GM18499 (cell line): ENCODE data around the gene CNST.

Source experiments
- ATAC-seq: cut with Tn5 transposase; IDR thresholded peaks from one replicate; pipeline ENCODE4 v1.9.1; 2021; ENCODE audit warnings: moderate number of reproducible peaks; ENCODE audit not compliant: insufficient read depth, unreplicated experiment

CNST gene, protein sequence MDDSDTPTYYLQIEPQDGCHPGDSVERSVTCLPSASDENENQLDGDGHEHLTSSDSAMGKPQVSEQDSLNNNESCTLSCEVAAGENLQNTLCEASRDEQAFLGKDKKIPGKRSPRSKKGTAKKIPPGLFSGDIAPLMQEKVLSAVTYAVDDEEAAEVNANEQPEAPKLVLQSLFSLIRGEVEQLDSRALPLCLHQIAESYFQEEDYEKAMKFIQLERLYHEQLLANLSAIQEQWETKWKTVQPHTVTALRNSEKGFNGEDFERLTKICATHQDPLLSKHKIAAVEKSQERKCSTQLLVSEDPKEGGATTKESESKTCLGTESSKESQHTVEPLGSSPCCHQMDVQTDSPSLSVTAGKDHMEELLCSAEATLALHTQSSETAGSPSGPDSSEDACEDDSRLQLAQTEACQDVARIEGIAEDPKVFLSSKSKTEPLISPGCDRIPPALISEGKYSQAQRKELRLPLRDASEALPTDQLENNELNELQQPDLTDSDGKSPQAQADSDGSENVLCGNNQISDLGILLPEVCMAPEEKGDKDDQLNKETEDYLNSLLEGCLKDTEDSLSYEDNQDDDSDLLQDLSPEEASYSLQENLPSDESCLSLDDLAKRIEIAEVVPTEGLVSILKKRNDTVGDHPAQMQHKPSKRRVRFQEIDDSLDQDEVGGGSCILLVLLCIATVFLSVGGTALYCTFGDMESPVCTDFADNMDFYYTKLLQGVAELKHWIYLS

DNA sequence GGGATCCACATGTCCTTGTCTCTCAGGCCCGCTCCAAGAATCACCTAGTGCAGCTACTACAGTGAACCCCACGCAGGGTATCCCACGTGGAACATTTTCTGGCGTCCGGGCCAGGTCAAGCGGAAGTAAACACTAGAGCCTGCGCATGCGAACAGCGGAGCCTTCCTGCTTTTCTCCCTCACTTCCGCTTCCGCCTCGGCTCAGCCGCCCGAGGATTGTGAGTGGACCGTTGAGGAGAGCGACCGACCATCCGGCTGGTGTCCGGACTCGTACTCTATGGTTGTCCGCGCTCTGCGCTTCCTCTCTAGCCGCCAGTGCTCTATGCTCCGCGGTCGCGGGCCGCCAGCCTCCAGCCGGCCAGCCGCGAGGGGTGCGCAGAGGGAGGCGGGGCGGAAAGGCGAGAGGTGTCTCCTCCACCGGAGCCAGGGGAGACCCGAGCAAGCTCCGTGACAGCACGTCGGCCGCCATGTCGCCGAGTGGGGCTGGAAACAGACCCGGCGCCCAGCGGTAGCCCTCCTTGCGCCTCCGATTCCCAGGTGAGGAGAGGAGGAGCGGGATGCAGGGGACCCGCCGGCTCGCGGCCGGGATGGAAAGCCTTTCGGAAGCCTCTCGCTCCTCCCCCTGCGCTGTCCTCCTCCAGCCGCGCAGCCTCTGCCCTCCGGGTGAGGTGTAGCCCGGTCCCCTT lies at the start of gene CNST, which contains the start of gene TFB2M:
Gene CNST (plus strand): TSS at position 329 of the 685 bp plus-strand sequence. CDS start 25,107 bp downstream, outside the sequence.
Gene TFB2M (minus strand): TSS at position 134 of the 685 bp plus-strand sequence. CDS start 123 bp downstream, at position 11.
- peak; percentile 91 for ATAC-seq

GRCh38 chr1:246517391-246517790 lies 48.9 kb upstream of the CNST start:
- no peak for ATAC-seq

GRCh38 chr1:246518456-246519205 lies 47.6 kb upstream of the CNST start:
- ATAC-seq = no peak

DNA sequence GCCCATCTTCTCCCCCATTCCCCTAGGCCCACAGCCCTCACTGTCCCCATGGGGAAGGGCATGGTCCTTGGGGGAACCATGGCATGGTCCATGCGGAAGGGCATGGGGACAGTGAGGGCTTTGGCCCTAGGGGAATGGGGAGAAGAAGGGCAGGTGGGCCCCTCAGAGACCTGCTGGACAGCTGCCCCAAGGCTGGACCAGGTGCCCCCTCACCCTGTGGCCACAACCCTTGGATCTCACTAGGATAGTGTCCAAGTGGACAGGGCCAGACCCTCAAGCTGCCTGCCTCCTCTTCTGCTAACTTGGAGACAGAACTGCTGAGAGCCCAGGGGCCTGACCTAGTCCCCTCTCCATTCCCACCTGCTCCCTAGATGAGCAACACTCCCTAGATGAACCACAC lies 46.7 kb upstream of the CNST start:
- no peak for ATAC-seq

DNA sequence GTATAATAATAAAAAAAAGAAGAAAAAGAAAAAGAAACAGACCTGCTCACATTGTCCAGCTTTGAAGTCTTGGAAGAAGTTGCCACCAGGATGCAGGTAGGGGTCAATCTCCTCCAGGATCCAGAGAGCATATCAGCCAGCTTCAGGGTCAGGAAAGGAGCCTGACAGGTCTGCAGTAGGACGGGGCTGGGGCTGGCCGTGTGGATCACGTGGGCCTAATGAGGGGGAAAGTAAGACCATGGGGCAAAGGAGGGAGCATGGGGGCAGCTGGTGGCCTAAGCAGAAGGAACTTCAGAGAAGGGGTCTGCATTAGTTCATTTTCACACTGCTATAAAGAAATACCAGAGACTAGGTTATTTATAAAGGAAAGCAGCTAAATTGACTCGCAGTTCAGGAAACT lies 39.9 kb upstream of the CNST start:
- no peak for ATAC-seq

- ATAC-seq = no peak
Observed at GRCh38 chr1:246526915-246527314, 39.3 kb upstream of the CNST start.

- no peak for ATAC-seq
Observed at GRCh38 chr1:246527402-246528088, 38.7 kb upstream of the CNST start.

DNA sequence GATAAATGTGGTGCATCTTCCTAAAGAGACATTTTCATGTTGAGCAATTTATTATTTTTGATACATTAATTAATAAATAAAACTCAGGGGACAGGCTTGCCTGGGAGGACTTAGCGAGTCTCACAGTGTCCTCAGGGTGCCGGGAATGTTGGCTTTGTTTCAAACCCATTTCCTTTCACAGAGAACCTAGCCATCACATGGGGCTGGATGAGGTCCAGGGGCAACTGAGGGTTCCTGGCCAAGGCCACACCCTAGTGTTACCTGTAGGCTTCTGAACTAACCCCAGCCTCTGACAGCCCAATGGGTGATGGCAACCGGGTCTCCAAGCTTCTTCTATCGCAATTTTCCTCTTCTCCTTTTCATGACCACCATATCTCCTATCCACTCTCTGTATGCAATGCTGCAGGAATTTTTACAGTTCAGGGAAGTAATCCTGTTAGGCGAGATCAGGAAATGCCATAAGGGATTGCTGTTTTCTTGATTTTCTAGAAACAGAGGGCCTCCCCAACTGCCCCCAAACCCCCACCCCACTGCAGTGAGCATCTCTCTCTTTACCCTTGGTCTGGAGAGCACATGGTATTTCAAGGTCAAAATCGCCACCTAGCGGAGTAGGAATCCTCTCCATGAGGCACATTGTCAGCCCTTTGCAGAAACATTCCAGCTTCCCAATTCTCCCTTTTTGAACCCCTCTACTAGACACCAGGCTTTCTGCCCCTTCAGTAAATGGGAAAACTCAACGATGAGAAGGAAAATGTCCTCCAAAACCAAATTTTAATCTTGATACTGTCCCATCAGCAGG lies 37.1 kb upstream of the CNST start:
- no peak for ATAC-seq

GRCh38 chr1:246530482-246530881 lies 35.8 kb upstream of the CNST start:
- ATAC-seq = no peak

DNA sequence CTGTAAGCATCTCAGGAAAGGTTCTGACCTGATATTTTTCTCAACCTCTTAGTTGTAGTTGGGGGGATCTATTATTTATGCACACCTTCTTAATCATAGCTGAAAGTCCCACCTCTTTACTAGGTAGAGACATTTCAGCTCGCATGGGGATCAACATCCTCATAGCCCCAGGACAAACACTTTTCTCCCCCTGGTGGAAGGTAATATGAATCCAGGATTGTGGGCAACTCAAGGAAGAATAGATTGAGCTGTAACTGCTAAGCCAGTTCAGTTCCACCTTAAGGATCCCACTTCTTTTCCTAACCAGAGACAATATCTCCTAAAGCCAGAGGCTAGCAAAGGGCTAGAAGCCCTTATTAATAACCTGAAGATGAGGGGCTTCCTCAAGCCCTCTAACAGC lies 33.7 kb upstream of the CNST start:
- no peak for ATAC-seq

GRCh38 chr1:246533371-246533905 lies 32.8 kb upstream of the CNST start:
- no peak for ATAC-seq

GRCh38 chr1:246534114-246534513 lies 32.1 kb upstream of the CNST start:
- no peak for ATAC-seq

- no peak for ATAC-seq
Observed at GRCh38 chr1:246537441-246537840, 28.8 kb upstream of the CNST start.

- ATAC-seq = no peak
Observed at GRCh38 chr1:246537887-246538286, 28.4 kb upstream of the CNST start.

- ATAC-seq = no peak
Observed at GRCh38 chr1:246540738-246541491, 25.3 kb upstream of the CNST start.

- ATAC-seq = no peak
Observed at GRCh38 chr1:246544001-246544400, 22.3 kb upstream of the CNST start.

DNA sequence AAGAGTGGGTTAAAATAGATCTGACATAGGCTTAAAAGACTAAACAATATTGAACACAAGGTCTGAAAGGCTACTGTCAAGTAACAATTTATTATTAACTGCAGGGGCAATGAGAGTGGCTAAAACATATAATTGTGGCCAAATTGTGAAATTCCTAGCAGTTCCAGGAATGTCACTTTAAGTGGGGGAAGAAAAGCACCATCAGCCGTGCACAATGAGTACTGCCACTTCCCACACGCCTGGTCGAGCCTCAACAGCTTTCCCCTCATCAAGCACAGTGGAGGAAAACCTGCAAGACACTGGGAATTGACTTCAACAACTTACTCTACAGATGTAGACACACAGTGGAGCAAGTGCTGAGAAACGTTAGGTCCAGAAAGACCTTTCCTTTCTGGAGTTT lies 16.6 kb upstream of the CNST start:
- no peak for ATAC-seq

GRCh38 chr1:246550402-246550801 lies 15.9 kb upstream of the CNST start:
- no peak for ATAC-seq
